Astrocyte (in vitro differentiated cells and primary cell): ENCODE data around the gene DNAH11. TPM values are rescaled to one million over a fixed set of nuclear protein-coding genes. Genes with fewer than 3 reads are reported as not detected.

ENCODE experiments used
- DNase-seq: peaks from one replicate; pipeline ENCODE4 v3.0.0-alpha.2; 2010; ENCODE audit warnings: low read depth
- FAIRE-seq: peaks from 2 replicates; lab custom pipeline; 2011; peaks lifted over from hg19 to GRCh38; lab: Jason Lieb, UNC
- H2AFZ ChIP-seq: 2 replicates; pipeline ENCODE4 v1.6.0; 2012; ENCODE audit warnings: low read depth, low read length, inconsistent platforms
- H3K27ac ChIP-seq: 2 replicates; pipeline ENCODE4 v1.5.1; 2011; ENCODE audit warnings: low read depth, low read length, inconsistent platforms
- H3K27me3 ChIP-seq: 2 replicates; pipeline ENCODE4 v1.6.0; 2011; ENCODE audit warnings: low read length, inconsistent platforms; ENCODE audit not compliant: insufficient read depth
- H3K36me3 ChIP-seq: 2 replicates; pipeline ENCODE4 v1.5.1; 2011; ENCODE audit warnings: low read length, inconsistent platforms; ENCODE audit not compliant: insufficient read depth
- H3K4me1 ChIP-seq: 2 replicates; pipeline ENCODE4 v1.5.1; 2011; ENCODE audit warnings: low read length, inconsistent platforms; ENCODE audit not compliant: insufficient read depth
- H3K4me2 ChIP-seq: 2 replicates; pipeline ENCODE4 v1.6.0; 2012; ENCODE audit warnings: low read length, inconsistent platforms
- H3K4me3 ChIP-seq: 2 replicates; pipeline ENCODE4 v1.5.1; 2011; ENCODE audit warnings: low read depth, mild to moderate bottlenecking, low read length, inconsistent platforms; ENCODE audit not compliant: insufficient read depth
- H3K79me2 ChIP-seq: 2 replicates; pipeline ENCODE4 v1.6.0; 2012; ENCODE audit warnings: mild to moderate bottlenecking, low read length, inconsistent platforms; ENCODE audit not compliant: insufficient read depth
- H3K9ac ChIP-seq: 2 replicates; pipeline ENCODE4 v1.6.0; 2012; ENCODE audit warnings: mild to moderate bottlenecking, low read length, inconsistent platforms
- H3K9me3 ChIP-seq: 2 replicates; pipeline ENCODE4 v1.5.1; 2012; ENCODE audit warnings: low read depth, mild to moderate bottlenecking, low read length, inconsistent platforms; ENCODE audit not compliant: insufficient read depth
- H4K20me1 ChIP-seq: 2 replicates; pipeline ENCODE4 v1.6.0; 2012; ENCODE audit warnings: low read length, inconsistent platforms; ENCODE audit not compliant: insufficient read depth
- H3K27ac Mint-ChIP-seq: one replicate; pipeline ENCODE4 v1.8.0; 2021; ENCODE audit warnings: mild to moderate bottlenecking, mixed read lengths; ENCODE audit not compliant: unreplicated experiment
- H3K27me3 Mint-ChIP-seq: one replicate; pipeline ENCODE4 v1.8.0; 2021; ENCODE audit warnings: low read depth, mixed read lengths; ENCODE audit not compliant: unreplicated experiment
- H3K36me3 Mint-ChIP-seq: one replicate; pipeline ENCODE4 v1.8.0; 2021; ENCODE audit warnings: low read depth, mixed read lengths; ENCODE audit not compliant: unreplicated experiment
- H3K4me1 Mint-ChIP-seq: one replicate; pipeline ENCODE4 v1.8.0; 2021; ENCODE audit warnings: low read depth, mixed read lengths; ENCODE audit not compliant: unreplicated experiment
- H3K4me3 Mint-ChIP-seq: one replicate; pipeline ENCODE4 v1.8.0; 2021; ENCODE audit warnings: mild to moderate bottlenecking, moderate library complexity, mixed read lengths; ENCODE audit not compliant: unreplicated experiment
- H3K9me3 Mint-ChIP-seq: one replicate; pipeline ENCODE4 v1.8.0; 2021; ENCODE audit warnings: mild to moderate bottlenecking, mixed read lengths; ENCODE audit not compliant: unreplicated experiment
- CTCF ChIP-seq: IDR thresholded peaks from 2 replicates; pipeline ENCODE4 v1.5.1; 2011; ENCODE audit warnings: low read depth, mild to moderate bottlenecking, inconsistent platforms, low read length, moderate library complexity; ENCODE audit not compliant: insufficient read depth
- EZH2 ChIP-seq: IDR thresholded peaks from 2 replicates; pipeline ENCODE4 v1.6.1; 2012; ENCODE audit warnings: mild to moderate bottlenecking, low read length, inconsistent platforms; ENCODE audit not compliant: insufficient read depth
- total RNA-seq: library from RNA; stranded (reverse); gene quantifications from 2 replicates; pipeline ENCODE4 v1.2.1, GENCODE V29; 2021

The DNAH11 gene
- total RNA-seq, 1 donor from 2014 or later = 0.43 TPM

- H3K27me3 Mint-ChIP-seq = no peaks in the 10 kb centered on the region
- no peak overlapping the region for H2AFZ ChIP-seq
- no peaks in the 10 kb centered on the region for H3K79me2 ChIP-seq
- TF ChIP-seq CTCF (no peak), EZH2 (no peak)
- H3K4me3 Mint-ChIP-seq = no peak overlapping the region
- no peak for FAIRE-seq
- H4K20me1 ChIP-seq = no peaks in the 10 kb centered on the region
- H3K36me3 ChIP-seq = no peaks in the 10 kb centered on the region
- DNase-seq = no peak
- H3K4me3 ChIP-seq = no peak overlapping the region
- no peak overlapping the region for H3K27ac ChIP-seq
- no peaks in the 10 kb centered on the region for H3K27me3 ChIP-seq
- no peak overlapping the region for H3K9ac ChIP-seq
- no peaks in the 10 kb centered on the region for H3K9me3 Mint-ChIP-seq
- peaks cover 23% of the 10 kb centered on the region for H3K4me1 Mint-ChIP-seq
- peaks cover 2% of the 10 kb centered on the region for H3K36me3 Mint-ChIP-seq
- no peak overlapping the region for H3K27ac Mint-ChIP-seq
- no peaks in the 10 kb centered on the region for H3K9me3 ChIP-seq
- no peaks in the 10 kb centered on the region for H3K4me1 ChIP-seq
- H3K4me2 ChIP-seq = no peak overlapping the region
Measured at GRCh38 chr7:21866731-21867130, 323.9 kb downstream of the DNAH11 start.

GRCh38 chr7:21867226-21867625 is 324.4 kb downstream of the DNAH11 start:
- Mint-ChIP-seq H3K4me1 (peaks cover 23% of the 10 kb centered on the region), H3K36me3 (peaks cover 2% of the 10 kb centered on the region), H3K9me3 (no peaks in the 10 kb centered on the region), H3K4me3 (no peak overlapping the region), H3K27me3 (no peaks in the 10 kb centered on the region), H3K27ac (no peak overlapping the region)
- no peak overlapping the region for H3K4me3 ChIP-seq
- no peaks in the 10 kb centered on the region for H3K79me2 ChIP-seq
- no peak overlapping the region for H3K9ac ChIP-seq
- no peak overlapping the region for H3K4me2 ChIP-seq
- no peaks in the 10 kb centered on the region for H3K4me1 ChIP-seq
- no peaks in the 10 kb centered on the region for H3K27me3 ChIP-seq
- no peaks in the 10 kb centered on the region for H3K36me3 ChIP-seq
- no peaks in the 10 kb centered on the region for H3K9me3 ChIP-seq
- no peak overlapping the region for H2AFZ ChIP-seq
- DNase-seq (no peak), FAIRE-seq (no peak)
- no peak for TF ChIP-seq CTCF
- TF ChIP-seq EZH2 = no peak
- no peaks in the 10 kb centered on the region for H4K20me1 ChIP-seq
- no peak overlapping the region for H3K27ac ChIP-seq

GRCh38 chr7:21867816-21868575 is 325.2 kb downstream of the DNAH11 start:
- DNase-seq (no peak), FAIRE-seq (no peak)
- Histone ChIP-seq H3K4me2 (no peak overlapping the region), H2AFZ (no peak overlapping the region), H3K9ac (no peak overlapping the region), H3K9me3 (no peaks in the 10 kb centered on the region), H3K4me1 (no peaks in the 10 kb centered on the region), H3K27ac (no peak overlapping the region), H3K36me3 (no peaks in the 10 kb centered on the region), H3K4me3 (no peak overlapping the region), H3K79me2 (no peaks in the 10 kb centered on the region), H3K27me3 (no peaks in the 10 kb centered on the region), H4K20me1 (no peaks in the 10 kb centered on the region)
- peaks cover 23% of the 10 kb centered on the region for H3K4me1 Mint-ChIP-seq
- H3K27ac Mint-ChIP-seq = no peak overlapping the region
- H3K9me3 Mint-ChIP-seq = no peaks in the 10 kb centered on the region
- H3K27me3 Mint-ChIP-seq = no peaks in the 10 kb centered on the region
- no peak for TF ChIP-seq CTCF
- TF ChIP-seq EZH2 = no peak
- H3K4me3 Mint-ChIP-seq = no peak overlapping the region
- peaks cover 2% of the 10 kb centered on the region for H3K36me3 Mint-ChIP-seq
